ENCODE results near the gene SSTR3. TPM values are rescaled to one million over a fixed set of nuclear protein-coding genes. Genes with fewer than 3 reads are reported as not detected.

Gene SSTR3
- total RNA-seq, 1 donor from 2014 or later, result not detected

DNA sequence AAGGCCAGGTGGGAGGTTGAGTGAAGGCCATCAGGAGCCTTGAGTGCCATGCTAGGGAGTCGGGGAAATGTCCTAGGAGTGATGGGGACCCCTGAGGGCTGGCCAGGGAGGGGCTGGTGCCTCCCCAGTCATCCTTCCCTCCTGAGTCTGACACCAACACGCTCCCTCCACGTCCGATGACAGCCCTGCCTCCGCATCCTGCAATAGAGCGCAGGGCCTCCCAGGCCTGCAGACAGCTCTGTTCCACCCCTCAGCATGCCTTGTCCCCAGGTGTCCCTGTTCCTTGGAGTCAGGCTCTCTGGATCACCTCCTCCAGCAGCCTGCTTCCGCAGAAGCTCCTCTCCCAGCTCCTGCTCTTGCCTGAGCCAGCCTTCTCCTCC, 28.7 kb upstream of the SSTR3 start:
- TF ChIP-seq, protein P1, sequence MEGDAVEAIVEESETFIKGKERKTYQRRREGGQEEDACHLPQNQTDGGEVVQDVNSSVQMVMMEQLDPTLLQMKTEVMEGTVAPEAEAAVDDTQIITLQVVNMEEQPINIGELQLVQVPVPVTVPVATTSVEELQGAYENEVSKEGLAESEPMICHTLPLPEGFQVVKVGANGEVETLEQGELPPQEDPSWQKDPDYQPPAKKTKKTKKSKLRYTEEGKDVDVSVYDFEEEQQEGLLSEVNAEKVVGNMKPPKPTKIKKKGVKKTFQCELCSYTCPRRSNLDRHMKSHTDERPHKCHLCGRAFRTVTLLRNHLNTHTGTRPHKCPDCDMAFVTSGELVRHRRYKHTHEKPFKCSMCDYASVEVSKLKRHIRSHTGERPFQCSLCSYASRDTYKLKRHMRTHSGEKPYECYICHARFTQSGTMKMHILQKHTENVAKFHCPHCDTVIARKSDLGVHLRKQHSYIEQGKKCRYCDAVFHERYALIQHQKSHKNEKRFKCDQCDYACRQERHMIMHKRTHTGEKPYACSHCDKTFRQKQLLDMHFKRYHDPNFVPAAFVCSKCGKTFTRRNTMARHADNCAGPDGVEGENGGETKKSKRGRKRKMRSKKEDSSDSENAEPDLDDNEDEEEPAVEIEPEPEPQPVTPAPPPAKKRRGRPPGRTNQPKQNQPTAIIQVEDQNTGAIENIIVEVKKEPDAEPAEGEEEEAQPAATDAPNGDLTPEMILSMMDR (IDR thresholded peaks at IDR 0.05; ENCODE audit: insufficient read depth, low read length, poor library complexity, severe bottlenecking), result no peak
- DNase-seq (ENCODE audit: low read depth), result no peak
- Histone ChIP-seq H3K36me3 (ENCODE audit: control insufficient read depth, insufficient read depth, low read length) (no peaks in the 10 kb centered on the region), H3K27me3 (ENCODE audit: control insufficient read depth, insufficient read depth, low read length) (no peaks in the 10 kb centered on the region), H3K4me3 (ENCODE audit: low read depth, low read length) (no peak overlapping the region)

- H3K27me3 ChIP-seq (ENCODE audit: control insufficient read depth, insufficient read depth, low read length), result no peaks in the 10 kb centered on the region
- H3K4me3 ChIP-seq (ENCODE audit: low read depth, low read length), result no peak overlapping the region
- no peak for DNase-seq (ENCODE audit: low read depth)
- H3K36me3 ChIP-seq (ENCODE audit: control insufficient read depth, insufficient read depth, low read length), result no peaks in the 10 kb centered on the region
- TF ChIP-seq, protein P1 (IDR thresholded peaks at IDR 0.05; ENCODE audit: insufficient read depth, low read length, poor library complexity, severe bottlenecking), result no peak
These were observed 28.1 kb upstream of the SSTR3 start for GRCh38 chr22:37240240-37240940.

DNA sequence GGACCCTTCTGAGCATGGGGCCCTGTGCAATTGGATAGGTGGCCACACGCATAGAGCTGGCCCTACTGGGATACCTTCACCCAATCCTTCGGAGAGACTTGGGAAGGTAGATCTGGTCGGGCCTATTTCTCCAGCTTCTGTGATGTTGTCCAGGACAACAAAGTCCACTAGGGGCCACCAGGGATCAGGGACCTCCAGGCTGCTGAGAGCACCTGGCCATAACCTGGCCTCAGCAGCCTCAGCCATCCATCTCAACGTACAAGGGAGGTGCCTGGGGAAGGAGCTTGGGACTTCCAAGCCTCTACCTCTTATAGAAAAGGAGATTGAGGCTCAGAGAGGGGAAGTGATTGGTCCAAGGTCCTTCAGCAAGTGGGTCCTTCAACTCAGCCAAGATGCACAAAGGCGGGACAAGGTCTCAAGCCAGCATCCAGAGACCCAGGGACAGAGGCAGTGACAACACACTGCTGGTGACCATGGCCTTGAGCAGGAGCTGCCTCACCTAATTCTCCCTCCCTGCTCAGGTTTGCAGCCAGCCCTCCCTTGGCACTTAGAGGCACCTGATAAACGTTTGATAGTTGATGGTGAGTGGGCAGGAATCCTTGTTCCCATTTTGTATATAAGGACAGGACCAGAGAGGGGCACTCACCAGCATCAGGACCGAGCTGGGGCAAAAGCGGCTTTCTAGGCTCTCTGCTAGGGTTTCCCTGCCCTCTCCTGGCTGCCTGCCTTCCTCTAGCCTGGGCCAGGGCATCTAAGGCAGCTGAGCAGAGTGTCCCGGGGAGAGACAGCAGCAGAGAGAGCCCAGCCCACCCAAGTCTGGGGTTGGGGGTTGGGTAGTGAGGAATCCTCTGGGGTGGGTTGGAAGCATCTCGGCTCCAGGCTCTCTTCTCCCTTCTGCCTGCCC, 27.3 kb upstream of the SSTR3 start:
- TF ChIP-seq, protein P1 (IDR thresholded peaks at IDR 0.05; ENCODE audit: insufficient read depth, low read length, poor library complexity, severe bottlenecking), result no peak
- Histone ChIP-seq H3K36me3 (ENCODE audit: control insufficient read depth, insufficient read depth, low read length) (no peaks in the 10 kb centered on the region), H3K4me3 (ENCODE audit: low read depth, low read length) (no peak overlapping the region), H3K27me3 (ENCODE audit: control insufficient read depth, insufficient read depth, low read length) (no peaks in the 10 kb centered on the region)
- no peak for DNase-seq (ENCODE audit: low read depth)

- H3K27me3 ChIP-seq (ENCODE audit: control insufficient read depth, insufficient read depth, low read length), result no peaks in the 10 kb centered on the region
- TF ChIP-seq, protein P1 (IDR thresholded peaks at IDR 0.05; ENCODE audit: insufficient read depth, low read length, poor library complexity, severe bottlenecking), result no peak
- no peak overlapping the region for H3K4me3 ChIP-seq (ENCODE audit: low read depth, low read length)
- H3K36me3 ChIP-seq (ENCODE audit: control insufficient read depth, insufficient read depth, low read length), result no peaks in the 10 kb centered on the region
- no peak for DNase-seq (ENCODE audit: low read depth)
These were observed 25.3 kb upstream of the SSTR3 start for GRCh38 chr22:37237371-37238268.

DNA sequence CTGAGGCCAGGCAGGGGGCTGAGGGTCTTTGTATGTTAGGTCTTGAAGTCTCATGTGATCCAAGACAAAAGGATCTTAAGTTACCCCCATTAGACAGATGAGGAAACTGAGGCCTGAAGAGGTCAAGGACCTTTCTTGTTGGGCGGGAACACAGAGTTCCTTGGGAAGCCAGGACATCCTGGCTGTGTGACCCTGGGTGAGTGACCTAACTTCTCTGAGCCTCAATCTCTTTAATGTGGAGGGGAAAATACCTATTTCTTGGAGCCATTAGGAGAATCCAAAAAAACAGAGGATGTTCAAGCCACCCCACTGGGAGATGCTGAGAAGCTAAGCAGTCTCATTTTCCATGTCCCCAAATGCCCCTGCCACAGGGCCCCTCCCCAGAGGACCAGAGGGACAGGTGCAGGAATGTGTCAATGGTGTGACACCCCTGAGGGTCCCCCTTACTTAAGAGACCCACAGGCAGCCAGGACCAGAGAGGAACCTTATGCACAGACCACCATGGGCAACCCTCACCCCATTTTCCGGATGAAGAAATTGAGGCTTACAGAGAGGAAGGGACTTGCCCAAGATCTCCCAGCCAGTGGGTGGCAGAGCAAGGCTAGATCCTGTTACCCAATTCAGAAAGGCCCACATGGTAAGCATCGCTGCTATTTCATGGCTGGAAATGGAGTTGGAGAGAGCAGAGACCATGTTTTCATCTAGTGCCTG, 23.8 kb upstream of the SSTR3 start:
- Histone ChIP-seq H3K27me3 (ENCODE audit: control insufficient read depth, insufficient read depth, low read length) (no peaks in the 10 kb centered on the region), H3K36me3 (ENCODE audit: control insufficient read depth, insufficient read depth, low read length) (no peaks in the 10 kb centered on the region), H3K4me3 (ENCODE audit: low read depth, low read length) (no peak overlapping the region)
- DNase-seq (ENCODE audit: low read depth), result no peak
- TF ChIP-seq, protein P1 (IDR thresholded peaks at IDR 0.05; ENCODE audit: insufficient read depth, low read length, poor library complexity, severe bottlenecking), result no peak
